ENCODE results near the gene THOP1.
A peak's percentile ranks its signal among the peaks of the same experiment; 100 is the strongest.
"Not testable (repeated sequence)": the region's sequence is repeated elsewhere in the genome, so short reads cannot be mapped to it uniquely, and the experiment has no call there.

The THOP1 gene

GRCh38 chr19:2815923-2816322 is 30.6 kb downstream of the THOP1 start:
- Histone ChIP-seq H3K4me3 (ENCODE audit: low read depth in 1 of 5, low read length in 5 of 5) (no peak overlapping the region), H3K9me3 (ENCODE audit: control insufficient read depth in 5 of 5, low read length in 5 of 5) (no peaks in the 10 kb centered on the region), H3K4me1 (ENCODE audit: control insufficient read depth in 5 of 5, insufficient read depth in 5 of 5, low read length in 5 of 5) (peaks cover 2 to 14% (median 11%) of the 10 kb centered on the region in 5 donors), H3K9ac (ENCODE audit: low read length in 5 of 5) (no peak overlapping the region), H3K27me3 (ENCODE audit: control insufficient read depth in 5 of 5, insufficient read depth in 4 of 5, low read length in 5 of 5) (no peaks in the 10 kb centered on the region), H3K27ac (ENCODE audit: low read depth, low read length) (no peak overlapping the region), H3K36me3 (ENCODE audit: control insufficient read depth in 5 of 5, insufficient read depth in 5 of 5, low read length in 5 of 5) (peaks cover 0 to 29% (median 17%) of the 10 kb centered on the region in 5 donors)

DNA sequence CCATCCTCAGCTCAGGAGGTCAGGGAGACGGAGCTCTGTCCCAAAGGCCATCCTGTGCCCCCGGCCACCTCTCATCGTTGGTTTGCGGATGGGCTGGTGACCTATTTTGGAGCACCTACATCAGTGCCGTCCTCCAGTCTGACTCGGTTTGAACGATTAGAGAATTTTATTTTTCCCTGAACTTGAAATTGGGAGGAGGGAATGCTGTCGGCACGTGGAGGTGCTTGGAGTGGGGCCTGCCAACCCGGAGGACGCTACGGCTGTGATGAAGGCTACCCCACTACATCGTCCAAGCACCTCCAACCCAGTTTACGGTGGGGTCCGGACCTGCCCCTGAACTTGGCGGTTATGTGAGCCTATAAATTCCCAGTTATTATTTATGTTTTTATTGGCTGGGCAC is 31.3 kb downstream of the THOP1 start:
- Histone ChIP-seq H3K4me3 (ENCODE audit: low read depth in 1 of 5, low read length in 5 of 5) (no peak overlapping the region), H3K9ac (ENCODE audit: low read length in 5 of 5) (no peak overlapping the region), H3K9me3 (ENCODE audit: control insufficient read depth in 5 of 5, low read length in 5 of 5) (no peaks in the 10 kb centered on the region), H3K27ac (ENCODE audit: low read depth, low read length) (no peak overlapping the region), H3K27me3 (ENCODE audit: control insufficient read depth in 5 of 5, insufficient read depth in 4 of 5, low read length in 5 of 5) (no peaks in the 10 kb centered on the region), H3K4me1 (ENCODE audit: control insufficient read depth in 5 of 5, insufficient read depth in 5 of 5, low read length in 5 of 5) (peaks cover 2 to 16% (median 11%) of the 10 kb centered on the region in 5 donors), H3K36me3 (ENCODE audit: control insufficient read depth in 5 of 5, insufficient read depth in 5 of 5, low read length in 5 of 5) (peaks cover 0 to 22% (median 13%) of the 10 kb centered on the region in 5 donors)

DNA sequence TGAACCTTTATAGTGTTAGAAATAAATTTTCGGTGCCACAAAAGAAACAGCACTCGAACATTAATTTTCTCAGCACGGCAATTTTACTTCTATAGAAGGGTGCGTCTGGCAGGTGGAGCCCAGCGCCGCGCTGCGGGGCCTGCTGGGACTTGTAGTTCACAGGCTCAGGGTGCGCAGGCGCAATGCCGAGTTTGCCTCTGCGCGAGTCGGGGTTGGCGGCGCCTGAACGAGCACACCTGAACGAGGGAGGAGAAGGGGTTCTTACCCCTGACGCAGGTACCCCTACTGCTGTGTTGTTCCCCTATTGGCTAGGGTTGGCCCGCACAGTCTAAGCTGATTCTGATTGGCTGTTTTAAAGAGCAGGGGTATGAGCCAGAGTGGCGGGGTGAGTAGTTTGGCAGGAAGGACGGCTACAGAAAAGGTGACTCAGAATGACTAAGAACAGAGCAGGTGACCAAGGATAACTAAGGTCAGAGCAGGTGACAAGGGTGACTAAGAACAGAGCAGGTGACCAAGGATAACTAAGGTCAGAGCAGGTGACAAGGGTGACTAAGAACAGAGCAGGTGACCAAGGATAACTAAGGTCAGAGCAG is 32.0 kb downstream of the THOP1 start:
- peaks cover 0 to 15% (median 7%) of the 10 kb centered on the region in 5 donors for H3K36me3 ChIP-seq (ENCODE audit: control insufficient read depth in 5 of 5, insufficient read depth in 5 of 5, low read length in 5 of 5)
- H3K27ac ChIP-seq (ENCODE audit: low read depth, low read length); H3K4me3 ChIP-seq (ENCODE audit: low read depth in 1 of 5, low read length in 5 of 5): not testable (repeated sequence)

DNA sequence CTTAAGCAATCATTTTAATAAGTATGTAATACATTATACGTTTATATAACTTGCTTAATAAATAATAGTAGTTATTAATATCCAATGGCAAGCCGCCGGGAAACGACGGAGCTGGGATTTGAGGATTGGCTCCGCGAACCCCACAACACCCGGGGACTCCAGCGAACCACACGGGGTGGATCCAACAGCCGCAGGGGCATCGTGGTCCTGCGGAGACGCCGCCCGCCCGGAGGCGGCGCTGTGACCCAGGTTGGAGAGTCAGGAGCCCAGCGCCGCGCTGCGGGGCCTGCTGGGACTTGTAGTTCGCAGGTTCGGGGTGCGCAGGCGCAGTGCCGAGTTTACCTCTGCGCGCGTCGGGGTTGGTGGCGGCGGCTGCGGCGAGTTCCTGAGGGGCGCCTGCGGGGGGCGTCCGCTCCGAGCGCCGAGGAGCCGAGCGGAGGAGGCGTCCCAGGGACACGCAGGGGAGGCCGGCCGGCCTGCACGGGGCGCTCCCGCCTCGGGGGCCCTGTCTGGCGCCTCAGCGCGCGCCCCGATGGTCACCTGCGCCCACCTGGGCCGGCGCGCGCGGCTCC is 34.3 kb downstream of the THOP1 start, which contains the start of gene ZNF554:
Gene ZNF554, plus strand, starts transcription at position 329 of the 572 bp plus-strand sequence. Its CDS starts 204 bp downstream, at position 533.
- Histone ChIP-seq H3K4me3 (ENCODE audit: low read depth in 1 of 5, low read length in 5 of 5) (peak within 1 kb of the TSS; percentile 63 to 89 (median 80)), H3K9ac (ENCODE audit: low read length in 5 of 5) (peak within 1 kb of the TSS in 4 of 5 donors; percentile 74 to 89 (median 80)), H3K27ac (ENCODE audit: low read depth, low read length) (no peak within 1 kb of the TSS), H3K9me3 (ENCODE audit: control insufficient read depth in 5 of 5, low read length in 5 of 5) (no peaks in the 10 kb centered on the region), H3K36me3 (ENCODE audit: control insufficient read depth in 5 of 5, insufficient read depth in 5 of 5, low read length in 5 of 5) (peaks cover 0 to 13% (median 4%) of the 10 kb centered on the region in 5 donors), H3K4me1 (ENCODE audit: control insufficient read depth in 5 of 5, insufficient read depth in 5 of 5, low read length in 5 of 5) (peaks cover 0 to 16% (median 11%) of the 10 kb centered on the region in 5 donors), H3K27me3 (ENCODE audit: control insufficient read depth in 5 of 5, insufficient read depth in 4 of 5, low read length in 5 of 5) (no peaks in the 10 kb centered on the region)

More for the DNA sequence above, 32.0 kb downstream of the THOP1 start:
- H3K4me1 ChIP-seq (ENCODE audit: control insufficient read depth in 5 of 5, insufficient read depth in 5 of 5, low read length in 5 of 5) = peaks cover 2 to 16% (median 11%) of the 10 kb centered on the region in 5 donors
- H3K9ac ChIP-seq (ENCODE audit: low read length in 5 of 5); H3K9me3 ChIP-seq (ENCODE audit: control insufficient read depth in 5 of 5, low read length in 5 of 5); H3K27me3 ChIP-seq (ENCODE audit: control insufficient read depth in 5 of 5, insufficient read depth in 4 of 5, low read length in 5 of 5): not testable (repeated sequence)

GRCh38 chr19:2820112-2820702 is 34.9 kb downstream of the THOP1 start:
- Histone ChIP-seq H3K27ac (ENCODE audit: low read depth, low read length) (no peak overlapping the region), H3K9ac (ENCODE audit: low read length in 5 of 5) (peak overlapping the region in 4 of 5 donors; percentile 74 to 89 (median 80)), H3K27me3 (ENCODE audit: control insufficient read depth in 5 of 5, insufficient read depth in 4 of 5, low read length in 5 of 5) (no peaks in the 10 kb centered on the region), H3K4me1 (ENCODE audit: control insufficient read depth in 5 of 5, insufficient read depth in 5 of 5, low read length in 5 of 5) (peaks cover 0 to 16% (median 11%) of the 10 kb centered on the region in 5 donors), H3K4me3 (ENCODE audit: low read depth in 1 of 5, low read length in 5 of 5) (peak overlapping the region; percentile 63 to 89 (median 80)), H3K9me3 (ENCODE audit: control insufficient read depth in 5 of 5, low read length in 5 of 5) (no peaks in the 10 kb centered on the region), H3K36me3 (ENCODE audit: control insufficient read depth in 5 of 5, insufficient read depth in 5 of 5, low read length in 5 of 5) (peaks cover 0 to 12% (median 4%) of the 10 kb centered on the region in 5 donors)

- peaks cover 0 to 20% (median 14%) of the 10 kb centered on the region in 5 donors for H3K36me3 ChIP-seq (ENCODE audit: control insufficient read depth in 5 of 5, insufficient read depth in 5 of 5, low read length in 5 of 5)
- peaks cover 0 to 16% (median 11%) of the 10 kb centered on the region in 5 donors for H3K4me1 ChIP-seq (ENCODE audit: control insufficient read depth in 5 of 5, insufficient read depth in 5 of 5, low read length in 5 of 5)
- no peak overlapping the region for H3K27ac ChIP-seq (ENCODE audit: low read depth, low read length)
- no peaks in the 10 kb centered on the region for H3K27me3 ChIP-seq (ENCODE audit: control insufficient read depth in 5 of 5, insufficient read depth in 4 of 5, low read length in 5 of 5)
- no peaks in the 10 kb centered on the region for H3K9me3 ChIP-seq (ENCODE audit: control insufficient read depth in 5 of 5, low read length in 5 of 5)
- no peak overlapping the region for H3K9ac ChIP-seq (ENCODE audit: low read length in 5 of 5)
- no peak overlapping the region for H3K4me3 ChIP-seq (ENCODE audit: low read depth in 1 of 5, low read length in 5 of 5)
Observed at GRCh38 chr19:2822846-2823245, 37.5 kb downstream of the THOP1 start.

- Histone ChIP-seq H3K36me3 (ENCODE audit: control insufficient read depth in 5 of 5, insufficient read depth in 5 of 5, low read length in 5 of 5) (peaks cover 0 to 26% (median 18%) of the 10 kb centered on the region in 5 donors), H3K4me1 (ENCODE audit: control insufficient read depth in 5 of 5, insufficient read depth in 5 of 5, low read length in 5 of 5) (peaks cover 0 to 16% (median 11%) of the 10 kb centered on the region in 5 donors), H3K4me3 (ENCODE audit: low read depth in 1 of 5, low read length in 5 of 5) (no peak overlapping the region), H3K27me3 (ENCODE audit: control insufficient read depth in 5 of 5, insufficient read depth in 4 of 5, low read length in 5 of 5) (no peaks in the 10 kb centered on the region), H3K9me3 (ENCODE audit: control insufficient read depth in 5 of 5, low read length in 5 of 5) (no peaks in the 10 kb centered on the region), H3K27ac (ENCODE audit: low read depth, low read length) (no peak overlapping the region), H3K9ac (ENCODE audit: low read length in 5 of 5) (no peak overlapping the region)
Observed at GRCh38 chr19:2823646-2824045, 38.3 kb downstream of the THOP1 start.

GRCh38 chr19:2824129-2824528 is 38.8 kb downstream of the THOP1 start:
- Histone ChIP-seq H3K9ac (ENCODE audit: low read length in 5 of 5) (no peak overlapping the region), H3K36me3 (ENCODE audit: control insufficient read depth in 5 of 5, insufficient read depth in 5 of 5, low read length in 5 of 5) (peaks cover 0 to 26% (median 18%) of the 10 kb centered on the region in 5 donors), H3K4me1 (ENCODE audit: control insufficient read depth in 5 of 5, insufficient read depth in 5 of 5, low read length in 5 of 5) (peaks cover 0 to 16% (median 11%) of the 10 kb centered on the region in 5 donors), H3K27ac (ENCODE audit: low read depth, low read length) (no peak overlapping the region), H3K9me3 (ENCODE audit: control insufficient read depth in 5 of 5, low read length in 5 of 5) (no peaks in the 10 kb centered on the region), H3K4me3 (ENCODE audit: low read depth in 1 of 5, low read length in 5 of 5) (no peak overlapping the region), H3K27me3 (ENCODE audit: control insufficient read depth in 5 of 5, insufficient read depth in 4 of 5, low read length in 5 of 5) (no peaks in the 10 kb centered on the region)

GRCh38 chr19:2827022-2827421 is 41.7 kb downstream of the THOP1 start:
- Histone ChIP-seq H3K27ac (ENCODE audit: low read depth, low read length) (no peak overlapping the region), H3K9ac (ENCODE audit: low read length in 5 of 5) (no peak overlapping the region), H3K27me3 (ENCODE audit: control insufficient read depth in 5 of 5, insufficient read depth in 4 of 5, low read length in 5 of 5) (no peaks in the 10 kb centered on the region), H3K36me3 (ENCODE audit: control insufficient read depth in 5 of 5, insufficient read depth in 5 of 5, low read length in 5 of 5) (peaks cover 0 to 26% (median 18%) of the 10 kb centered on the region in 5 donors), H3K4me1 (ENCODE audit: control insufficient read depth in 5 of 5, insufficient read depth in 5 of 5, low read length in 5 of 5) (no peaks in the 10 kb centered on the region), H3K4me3 (ENCODE audit: low read depth in 1 of 5, low read length in 5 of 5) (no peak overlapping the region), H3K9me3 (ENCODE audit: control insufficient read depth in 5 of 5, low read length in 5 of 5) (peaks cover 0 to 8% (median 0%) of the 10 kb centered on the region in 5 donors)

All from subcutaneous abdominal adipose tissue (tissue), 5 donors.